ENCODE measurements around the gene BOD1L1.
A peak's percentile ranks its signal among the peaks of the same experiment; 100 is the strongest.

BOD1L1 gene

DNA sequence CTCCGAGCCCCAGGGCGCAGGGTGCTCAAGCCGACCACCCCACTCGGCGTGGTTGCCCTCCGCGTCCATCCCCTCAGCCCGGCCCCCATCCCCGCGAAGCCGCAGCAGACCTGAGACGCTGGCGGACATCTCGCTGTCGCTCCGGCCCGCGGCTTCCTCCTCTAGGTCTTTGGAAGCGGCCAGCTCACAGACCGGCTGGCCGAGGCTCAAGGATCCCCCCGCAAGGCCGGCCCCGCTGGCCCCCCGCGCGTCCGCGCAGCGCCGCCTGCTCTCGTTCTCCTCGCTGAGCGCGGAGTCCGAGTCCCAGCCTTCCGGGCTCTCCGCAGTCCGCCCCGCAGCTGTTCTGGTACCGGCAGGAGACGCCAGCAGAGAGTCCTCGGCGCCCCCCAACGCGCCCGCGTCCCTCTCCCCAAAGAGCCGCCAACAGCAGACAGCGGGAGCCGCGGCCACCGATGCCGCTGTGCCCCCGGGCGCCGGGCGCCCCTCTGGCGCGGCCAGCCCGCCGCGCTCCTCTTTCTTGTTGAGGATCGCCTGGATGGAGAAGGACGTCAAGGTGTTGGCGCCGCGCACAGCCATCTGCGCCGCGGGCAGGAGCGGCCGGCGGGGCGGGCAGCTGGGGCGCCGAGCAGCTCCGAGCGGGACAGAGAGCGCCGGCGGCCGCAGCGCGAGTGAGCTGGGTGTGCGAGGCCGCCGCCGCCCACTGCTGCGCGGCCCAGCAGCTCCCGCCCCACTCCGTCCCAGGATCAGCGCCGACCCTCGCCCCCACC is 83.5 kb downstream of the BOD1L1 start, which contains the start of gene NKX3-2:
Gene NKX3-2, minus strand, starts transcription at position 670 of the 767 bp plus-strand sequence. Its CDS starts 94 bp downstream, at position 576.
- Histone ChIP-seq H2AFZ (ENCODE audit: low read length) (no peak within 1 kb of the TSS), H4K20me1 (ENCODE audit: insufficient read depth, low read length) (no peaks in the 10 kb centered on the region), H3K9me2 (replicated peaks; ENCODE audit: insufficient read depth, low read length) (no peaks in the 10 kb centered on the region), H3K27me3 (replicated peaks; ENCODE audit: insufficient read depth, low read length) (peaks cover 29% of the 10 kb centered on the region), H3K4me2 (ENCODE audit: low read depth, low read length) (no peak within 1 kb of the TSS), H3K4me1 (ENCODE audit: low read length) (peaks cover 5% of the 10 kb centered on the region), H3K9ac (ENCODE audit: low read length) (no peak within 1 kb of the TSS), H3F3A (ENCODE audit: insufficient read depth, low read length) (peaks cover 5% of the 10 kb centered on the region), H3K9me3 (replicated peaks; ENCODE audit: insufficient read depth, low read length) (no peaks in the 10 kb centered on the region), H3K27ac (ENCODE audit: low read length) (no peak within 1 kb of the TSS), H3K79me2 (ENCODE audit: low read length) (no peaks in the 10 kb centered on the region), H3K36me3 (replicated peaks; ENCODE audit: insufficient read depth, low read length) (no peaks in the 10 kb centered on the region), H3K4me3 (ENCODE audit: low read length) (no peak within 1 kb of the TSS)
- DNase-seq = no peak
- TF ChIP-seq EZH2 (optimal IDR thresholded peaks at IDR 0.05; ENCODE audit: low read depth, low read length) = no peak
- TF ChIP-seq CTCF (IDR thresholded peaks at IDR 0.05; ENCODE audit: low read length) = no peak
- no peak for TF ChIP-seq EZH2phosphoT487 (IDR thresholded peaks at IDR 0.05; ENCODE audit: low read length)

DNA sequence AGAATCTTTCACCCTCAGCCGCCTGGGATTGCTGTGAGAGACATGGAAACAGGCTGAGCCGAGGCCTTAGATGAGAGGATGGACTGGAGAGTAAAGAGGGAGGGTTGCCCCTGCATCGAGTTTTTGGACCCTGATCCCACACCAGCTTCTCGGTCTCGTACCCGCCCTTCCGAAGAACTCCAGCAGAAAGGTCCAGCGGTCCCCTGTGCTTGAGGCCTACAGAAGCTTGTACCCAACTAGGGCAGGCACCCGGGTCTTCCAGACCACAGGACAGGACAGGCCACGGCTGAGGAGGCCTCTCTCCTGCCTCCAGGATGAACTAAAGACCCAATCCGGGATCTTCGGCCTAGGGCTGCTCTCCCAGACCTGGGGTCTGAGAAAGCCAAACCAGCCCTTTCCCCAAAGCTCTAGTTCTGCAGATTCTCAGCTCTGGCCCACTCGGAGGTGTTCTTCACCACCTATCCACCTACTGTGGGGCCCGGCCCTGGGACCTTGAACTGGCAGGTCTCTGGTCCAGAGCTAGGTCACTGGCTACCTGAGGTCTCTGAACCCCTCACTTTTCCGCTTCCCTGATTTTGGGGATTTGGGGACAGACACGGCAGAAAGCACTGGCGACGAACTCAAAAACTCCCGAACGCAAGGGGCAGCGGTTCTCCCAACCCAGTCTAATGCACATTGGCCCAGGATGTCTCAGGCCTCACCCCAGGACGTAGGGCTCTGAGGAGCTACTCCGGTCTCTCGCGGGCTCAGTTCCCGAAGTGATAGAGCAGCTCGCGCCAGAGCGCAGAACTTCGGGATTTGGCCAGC is 84.3 kb downstream of the BOD1L1 start:
- Histone ChIP-seq H3K27ac (ENCODE audit: low read length) (no peak overlapping the region), H3K9ac (ENCODE audit: low read length) (no peak overlapping the region), H2AFZ (ENCODE audit: low read length) (no peak overlapping the region), H3K4me2 (ENCODE audit: low read depth, low read length) (no peak overlapping the region), H3K9me2 (replicated peaks; ENCODE audit: insufficient read depth, low read length) (no peaks in the 10 kb centered on the region), H3K4me1 (ENCODE audit: low read length) (no peaks in the 10 kb centered on the region), H3K4me3 (ENCODE audit: low read length) (no peak overlapping the region), H3K9me3 (replicated peaks; ENCODE audit: insufficient read depth, low read length) (no peaks in the 10 kb centered on the region), H3K27me3 (replicated peaks; ENCODE audit: insufficient read depth, low read length) (peaks cover 31% of the 10 kb centered on the region), H3K36me3 (replicated peaks; ENCODE audit: insufficient read depth, low read length) (no peaks in the 10 kb centered on the region), H3K79me2 (ENCODE audit: low read length) (no peaks in the 10 kb centered on the region), H3F3A (ENCODE audit: insufficient read depth, low read length) (peaks cover under 1% of the 10 kb centered on the region), H4K20me1 (ENCODE audit: insufficient read depth, low read length) (no peaks in the 10 kb centered on the region)
- DNase-seq = peak; percentile 3
- TF ChIP-seq CTCF (IDR thresholded peaks at IDR 0.05; ENCODE audit: low read length) (no peak), EZH2phosphoT487 (IDR thresholded peaks at IDR 0.05; ENCODE audit: low read length) (no peak), EZH2 (optimal IDR thresholded peaks at IDR 0.05; ENCODE audit: low read depth, low read length) (no peak)

DNA sequence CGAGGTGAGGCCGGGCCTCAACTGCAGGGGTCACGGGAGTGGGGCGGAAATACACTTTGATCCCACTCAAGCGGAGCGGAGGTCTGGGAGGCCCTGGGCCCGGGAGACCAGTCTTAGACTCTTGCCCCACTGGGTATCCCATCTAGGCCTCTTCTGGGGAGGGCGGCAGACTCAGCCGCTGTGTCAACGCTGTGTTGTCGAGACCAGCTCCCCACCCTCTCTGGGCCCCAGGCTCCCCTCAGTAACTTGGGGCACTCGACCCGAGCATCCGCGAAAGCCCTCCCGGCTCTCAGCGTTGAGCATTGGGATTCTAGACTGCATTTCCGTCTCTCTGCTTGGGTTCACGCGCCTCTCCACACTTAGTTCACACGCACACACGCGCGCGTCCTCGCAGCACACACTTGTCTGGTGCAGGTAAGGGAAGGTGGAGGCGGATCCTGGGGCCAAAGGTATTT is 84.9 kb downstream of the BOD1L1 start:
- H3K4me2 ChIP-seq (ENCODE audit: low read depth, low read length) = no peak overlapping the region
- no peaks in the 10 kb centered on the region for H4K20me1 ChIP-seq (ENCODE audit: insufficient read depth, low read length)
- peaks cover 34% of the 10 kb centered on the region for H3K27me3 ChIP-seq (replicated peaks; ENCODE audit: insufficient read depth, low read length)

More for the DNA sequence above, 84.9 kb downstream of the BOD1L1 start:
- Histone ChIP-seq H3K9me3 (replicated peaks; ENCODE audit: insufficient read depth, low read length) (no peaks in the 10 kb centered on the region), H3K4me1 (ENCODE audit: low read length) (no peaks in the 10 kb centered on the region), H2AFZ (ENCODE audit: low read length) (no peak overlapping the region), H3K79me2 (ENCODE audit: low read length) (no peaks in the 10 kb centered on the region), H3K9ac (ENCODE audit: low read length) (no peak overlapping the region), H3F3A (ENCODE audit: insufficient read depth, low read length) (no peaks in the 10 kb centered on the region), H3K4me3 (ENCODE audit: low read length) (no peak overlapping the region), H3K9me2 (replicated peaks; ENCODE audit: insufficient read depth, low read length) (no peaks in the 10 kb centered on the region), H3K27ac (ENCODE audit: low read length) (no peak overlapping the region), H3K36me3 (replicated peaks; ENCODE audit: insufficient read depth, low read length) (no peaks in the 10 kb centered on the region)
- TF ChIP-seq EZH2phosphoT487 (IDR thresholded peaks at IDR 0.05; ENCODE audit: low read length) = no peak
- TF ChIP-seq CTCF (IDR thresholded peaks at IDR 0.05; ENCODE audit: low read length) = no peak
- TF ChIP-seq EZH2 (optimal IDR thresholded peaks at IDR 0.05; ENCODE audit: low read depth, low read length) = no peak
- peak; percentile 3 for DNase-seq

Measured in MM.1S (cell line).